Middle frontal gyrus (tissue), 1 donor: Measurements from ENCODE around the gene PPM1H.
"Not testable (repeated sequence)": the region's sequence is repeated elsewhere in the genome, so short reads cannot be mapped to it uniquely, and the experiment has no call there.

Experiments
- DNase-seq: peaks from one replicate; pipeline ENCODE4 v3.0.0-alpha.2; 2015; ENCODE audit warnings: low spot score; ENCODE audit errors: extremely low spot score

The PPM1H gene

DNA sequence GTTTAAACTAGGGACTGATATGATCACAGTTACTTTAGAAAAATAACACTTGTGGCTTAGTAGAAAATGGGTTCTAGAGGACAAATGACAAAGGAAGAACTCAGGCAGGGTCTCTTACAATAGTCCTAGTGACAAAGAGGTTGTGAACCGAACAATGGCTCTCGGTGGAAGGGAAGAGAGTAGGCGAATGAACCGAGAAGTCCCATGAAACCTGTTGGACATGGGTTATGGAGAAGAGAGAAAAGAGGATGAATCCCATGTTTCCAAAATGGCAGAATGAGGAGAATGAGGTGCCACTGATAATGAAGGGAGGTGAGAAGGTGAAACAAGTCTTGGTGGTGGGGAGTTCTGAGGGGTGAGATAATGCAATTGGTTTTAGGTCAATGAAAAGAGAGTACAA, 94.1 kb downstream of the PPM1H start:
- no peak for DNase-seq

- DNase-seq: no peak
These were observed 94.9 kb downstream of the PPM1H start for GRCh38 chr12:62839869-62840660.

GRCh38 chr12:62834971-62835547, 99.9 kb downstream of the PPM1H start:
- DNase-seq: no peak

- no peak for DNase-seq
These were observed 100.5 kb downstream of the PPM1H start for GRCh38 chr12:62834406-62834805.

- DNase-seq: no peak
These were observed 101.3 kb downstream of the PPM1H start for GRCh38 chr12:62833634-62834033.

DNA sequence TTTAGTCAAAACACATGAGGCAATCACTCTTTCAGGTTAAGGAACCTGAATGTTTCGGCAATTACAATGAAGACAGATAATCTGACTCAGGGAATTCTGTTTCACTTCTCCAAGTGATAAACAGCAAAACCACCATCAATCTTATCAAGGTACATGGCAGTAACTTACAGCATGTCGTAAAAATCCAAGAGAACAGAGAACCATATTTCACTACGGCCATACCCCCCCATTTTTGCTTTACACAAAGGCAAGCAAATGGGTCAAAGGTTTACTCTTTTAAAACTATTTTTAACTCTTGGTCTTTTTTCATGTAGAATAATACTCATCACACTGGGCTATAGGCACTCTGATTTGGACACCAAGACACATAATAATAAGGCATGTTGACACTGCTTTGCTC, 102.4 kb downstream of the PPM1H start:
- no peak for DNase-seq

- no peak for DNase-seq
These were observed 102.9 kb downstream of the PPM1H start for GRCh38 chr12:62832027-62832426.

- no peak for DNase-seq
These were observed 107.1 kb downstream of the PPM1H start for GRCh38 chr12:62827855-62828254.

DNA sequence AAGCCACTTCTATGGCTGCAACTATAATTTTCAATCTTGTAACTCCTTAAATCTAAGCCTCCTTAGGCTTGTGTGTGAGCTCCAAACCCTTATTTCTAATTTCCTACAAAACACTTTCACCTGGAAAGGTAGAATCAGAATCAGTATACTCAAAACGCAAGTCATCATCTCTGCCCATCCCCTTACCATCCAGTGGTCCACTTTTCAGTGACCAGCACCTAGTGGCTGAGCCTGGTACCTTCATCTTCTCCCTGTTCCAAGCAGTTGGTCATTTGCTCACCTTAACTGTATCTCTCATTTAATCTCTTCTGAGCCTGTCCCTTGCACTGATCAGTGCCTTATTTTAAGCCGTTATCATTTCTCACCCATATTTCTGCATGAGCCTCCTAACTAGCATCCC, 107.9 kb downstream of the PPM1H start:
- DNase-seq: no peak

- DNase-seq: no peak
These were observed 117.2 kb downstream of the PPM1H start for GRCh38 chr12:62817556-62818271.

DNA sequence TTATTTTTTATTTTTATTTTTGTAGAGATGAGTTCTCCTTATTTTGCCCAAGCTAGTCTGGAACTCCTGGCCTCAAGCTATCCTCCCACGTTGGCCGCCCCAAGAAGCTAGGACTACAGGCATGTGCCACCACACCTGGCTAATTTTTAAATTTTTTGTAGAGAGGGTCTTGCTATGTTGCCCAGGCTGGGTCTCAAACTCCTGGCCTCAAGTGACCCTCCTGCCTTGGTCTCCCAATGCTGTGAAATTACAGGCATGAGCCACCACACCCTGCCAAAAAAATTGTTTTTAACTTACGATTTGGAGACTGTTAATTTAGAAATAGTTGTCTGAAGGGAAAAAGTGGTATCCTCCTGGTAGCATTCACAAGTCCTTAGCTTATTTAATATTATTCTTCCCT, 120.7 kb downstream of the PPM1H start:
- no peak for DNase-seq

DNA sequence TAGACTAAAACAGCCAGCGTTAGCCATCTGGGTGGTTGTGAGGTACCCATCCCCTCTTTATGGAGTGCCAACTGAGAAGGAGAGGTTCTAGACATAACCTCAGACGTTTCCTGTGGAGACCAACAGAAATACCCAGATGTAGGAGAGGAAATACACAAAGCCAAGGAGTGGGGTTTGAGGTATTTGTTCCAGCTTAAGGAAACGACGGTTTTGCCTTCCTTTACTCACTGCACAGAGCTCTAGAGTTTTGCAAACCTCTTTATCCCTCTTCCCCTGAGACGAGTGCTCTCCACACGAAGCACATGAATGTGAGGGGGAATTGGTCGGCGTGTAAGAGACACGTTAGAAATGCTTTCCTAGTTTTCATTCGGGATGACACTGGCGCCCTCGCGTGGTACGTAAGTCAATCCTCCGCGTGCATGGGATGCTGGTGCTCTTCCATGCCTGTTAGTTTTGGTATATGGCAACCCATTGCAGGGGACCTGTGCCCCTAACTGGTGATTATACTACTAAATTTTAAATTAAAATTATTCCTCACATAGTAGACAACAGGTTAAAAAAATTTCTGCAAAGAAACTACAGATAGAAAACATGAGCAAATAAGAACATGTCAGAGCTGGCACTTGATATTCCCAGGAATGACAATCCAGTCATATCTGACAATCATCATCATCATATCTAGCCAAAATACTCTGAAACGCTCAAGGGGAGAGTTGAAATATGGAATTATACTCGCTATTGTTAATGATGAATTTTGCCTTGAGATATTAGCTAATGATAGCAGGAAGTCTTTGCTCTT, 121.7 kb downstream of the PPM1H start:
- no peak for DNase-seq

GRCh38 chr12:62811481-62811880, 123.5 kb downstream of the PPM1H start:
- not testable (repeated sequence) for DNase-seq

GRCh38 chr12:62808166-62808879, 126.6 kb downstream of the PPM1H start:
- DNase-seq: no peak

- DNase-seq: no peak
These were observed 128.1 kb downstream of the PPM1H start for GRCh38 chr12:62806893-62807292.

DNA sequence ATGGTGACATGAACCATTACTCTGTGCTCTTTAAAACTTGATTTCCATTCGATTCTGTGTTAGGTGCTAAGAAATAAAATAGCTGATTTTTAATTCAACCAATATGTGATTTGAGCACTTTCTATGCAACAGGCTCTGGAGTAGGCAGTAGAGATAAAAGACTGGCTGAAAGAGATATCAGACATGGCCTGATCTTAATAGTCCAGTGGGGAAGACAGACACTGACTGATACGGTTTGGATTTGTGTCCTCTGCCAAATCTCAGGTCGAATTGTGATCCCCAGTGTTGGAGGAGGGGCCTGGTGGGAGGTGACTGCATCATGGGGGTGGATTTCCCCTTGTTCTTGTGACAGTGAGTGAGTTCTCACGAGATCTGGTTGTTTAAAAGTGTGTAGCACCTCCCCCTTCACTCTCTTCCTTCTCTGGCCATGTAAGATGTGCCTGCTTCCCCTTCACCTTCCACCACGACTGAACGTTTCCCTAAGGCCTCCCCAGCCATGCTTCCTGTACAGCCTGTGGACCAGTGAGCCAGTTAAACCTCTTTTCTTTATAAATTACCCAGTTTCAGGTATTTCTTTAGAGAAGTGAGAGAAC, 128.6 kb downstream of the PPM1H start:
- DNase-seq: no peak

GRCh38 chr12:62805517-62805916, 129.4 kb downstream of the PPM1H start:
- no peak for DNase-seq

DNA sequence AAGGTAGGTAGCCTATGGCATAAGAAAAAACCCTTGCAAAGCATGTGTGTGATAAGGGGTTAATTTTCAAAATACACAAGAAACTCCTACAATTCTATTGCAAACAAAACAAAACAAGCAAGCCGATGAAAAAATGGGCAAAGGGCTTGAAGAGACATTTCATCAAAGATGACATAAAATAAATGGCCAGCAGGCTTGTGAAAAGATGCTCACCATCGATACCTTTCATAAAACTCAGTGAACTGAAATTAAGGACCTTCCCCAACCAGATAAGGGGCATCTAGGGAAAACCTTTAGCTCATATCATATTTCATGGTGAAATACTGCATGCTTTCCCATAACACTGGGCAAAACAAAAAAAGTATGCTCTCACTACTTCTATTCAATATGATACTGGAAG, 131.2 kb downstream of the PPM1H start:
- DNase-seq: no peak

- DNase-seq: no peak
These were observed 132.0 kb downstream of the PPM1H start for GRCh38 chr12:62802984-62803383.

- no peak for DNase-seq
These were observed 132.6 kb downstream of the PPM1H start for GRCh38 chr12:62802321-62802720.

DNA sequence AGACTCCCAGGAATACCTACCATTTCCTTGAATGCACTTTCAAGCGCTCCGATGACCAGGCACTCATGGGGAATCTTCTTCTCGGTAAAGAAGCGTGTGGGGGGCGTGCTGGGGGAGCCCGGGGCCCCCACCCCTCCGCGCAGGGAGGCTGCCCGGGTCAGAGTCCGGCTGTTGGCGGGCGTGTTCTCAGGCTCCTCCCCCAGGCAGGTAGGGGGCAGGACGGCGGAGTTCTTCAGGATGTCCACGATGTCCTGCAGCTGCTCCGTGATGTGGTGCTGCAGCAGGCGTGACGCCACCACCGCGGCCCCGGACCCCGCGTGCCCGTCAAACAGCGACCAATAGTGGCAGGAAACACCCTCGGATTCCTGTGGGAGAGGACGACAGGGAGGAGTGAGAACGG, 133.2 kb downstream of the PPM1H start:
- no peak for DNase-seq
